ENCODE results near the gene MLYCD.
A peak's percentile ranks its signal among the peaks of the same experiment; 100 is the strongest.
"Not testable (repeated sequence)": the region's sequence is repeated elsewhere in the genome, so short reads cannot be mapped to it uniquely, and the experiment has no call there.

The MLYCD gene

DNA sequence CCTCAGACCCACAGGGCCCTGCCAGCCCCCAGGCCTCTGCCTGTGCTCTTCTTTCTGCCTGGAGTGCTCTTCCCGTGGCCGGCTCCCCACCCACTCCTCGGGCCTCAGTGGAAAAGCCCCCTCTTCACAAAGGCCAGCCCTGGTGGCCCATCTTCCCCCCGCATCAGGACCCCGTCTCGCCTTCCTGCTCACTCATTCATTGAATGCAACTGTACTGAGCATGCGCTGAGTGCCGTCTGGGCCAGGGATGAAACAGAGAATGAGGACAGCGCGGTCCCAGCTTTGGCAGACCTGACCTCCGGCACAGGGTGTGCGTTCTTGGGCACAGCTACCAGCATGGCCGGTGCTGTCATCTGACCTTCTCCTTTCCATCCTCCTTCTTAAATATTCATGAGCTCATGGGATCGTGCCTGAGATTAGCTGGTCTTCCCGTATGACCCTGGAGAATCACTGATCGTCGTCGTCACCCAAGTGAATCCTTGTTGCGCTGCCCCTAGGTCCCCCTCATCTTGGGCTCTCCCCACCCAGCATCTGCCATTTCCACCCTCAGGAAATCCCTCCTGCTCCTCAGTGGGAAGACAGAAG, 37.8 kb downstream of the MLYCD start:
- no peak for DNase-seq
- in situ Hi-C loops (cut with MboI; ENCODE audit: low pct_unique_long_range_greater_than_20kb, low sequenced_read_pairs) = no loop called here

DNA sequence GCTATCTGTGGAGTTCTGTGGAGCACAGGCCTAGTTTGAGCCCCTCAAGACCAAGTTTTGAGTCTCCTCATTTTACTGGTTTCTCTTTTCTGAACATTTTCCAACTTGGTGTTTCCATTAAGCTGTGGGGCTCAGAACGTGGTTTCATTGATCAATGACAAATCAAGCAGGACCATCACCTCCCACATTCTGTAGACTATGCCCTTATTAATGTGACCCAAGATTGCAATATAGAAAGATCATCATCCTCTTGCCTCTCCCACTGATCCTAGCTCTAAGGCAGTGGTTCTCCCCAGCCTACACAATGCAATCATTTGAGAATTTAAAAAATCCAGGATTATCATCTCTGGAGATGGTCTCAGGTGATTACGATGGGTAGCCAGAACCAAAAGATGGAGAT, 38.4 kb downstream of the MLYCD start:
- DNase-seq = no peak
- in situ Hi-C loops (cut with MboI; ENCODE audit: low pct_unique_long_range_greater_than_20kb, low sequenced_read_pairs) = no loop called here

DNA sequence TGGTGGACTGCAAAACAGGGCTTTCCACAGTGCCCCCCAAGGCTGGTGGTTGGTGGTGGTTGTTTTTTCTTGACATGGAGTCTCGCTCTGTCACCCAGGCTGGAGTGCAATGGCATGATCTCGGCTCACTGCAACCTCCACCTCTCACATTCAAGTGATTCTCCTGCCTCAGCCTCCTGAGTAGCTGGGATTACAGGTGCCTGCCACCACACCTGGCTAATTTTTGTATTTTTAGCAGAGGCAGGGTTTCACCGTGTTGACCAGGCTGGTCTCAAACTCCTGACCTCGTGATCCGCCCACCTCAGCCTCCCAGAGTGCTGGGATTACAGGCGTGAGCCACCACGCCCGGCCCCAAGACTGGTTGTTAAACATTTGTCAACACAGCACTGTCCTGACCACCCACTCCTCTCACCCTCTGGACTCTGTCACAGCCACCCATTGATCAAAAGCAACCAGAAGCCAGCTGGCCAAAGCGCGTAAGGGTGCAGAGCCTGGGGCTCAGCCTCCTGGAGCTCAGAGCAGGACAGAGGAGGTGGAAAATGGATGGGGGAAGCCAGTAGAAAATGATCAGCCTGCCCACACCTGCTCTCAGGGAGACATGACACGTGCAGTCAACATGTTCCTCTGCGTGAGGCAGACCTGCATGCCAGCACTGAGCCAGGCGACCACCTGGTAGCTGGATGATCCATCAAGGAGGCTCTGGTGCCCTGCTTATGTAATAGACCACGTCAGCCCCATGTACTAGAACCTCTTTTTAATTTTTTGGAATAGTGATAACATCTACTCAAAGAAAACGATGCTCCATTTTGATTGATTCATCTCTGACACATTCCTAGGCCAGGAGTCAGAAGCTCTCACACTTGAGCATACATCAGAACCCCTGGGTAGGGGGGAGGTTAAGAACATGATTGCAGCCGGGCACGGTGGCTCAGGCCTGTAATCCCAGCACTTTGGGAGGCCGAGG, 39.3 kb downstream of the MLYCD start:
- in situ Hi-C loops (cut with MboI; ENCODE audit: low pct_unique_long_range_greater_than_20kb, low sequenced_read_pairs) = no loop called here
- no peak for DNase-seq

DNA sequence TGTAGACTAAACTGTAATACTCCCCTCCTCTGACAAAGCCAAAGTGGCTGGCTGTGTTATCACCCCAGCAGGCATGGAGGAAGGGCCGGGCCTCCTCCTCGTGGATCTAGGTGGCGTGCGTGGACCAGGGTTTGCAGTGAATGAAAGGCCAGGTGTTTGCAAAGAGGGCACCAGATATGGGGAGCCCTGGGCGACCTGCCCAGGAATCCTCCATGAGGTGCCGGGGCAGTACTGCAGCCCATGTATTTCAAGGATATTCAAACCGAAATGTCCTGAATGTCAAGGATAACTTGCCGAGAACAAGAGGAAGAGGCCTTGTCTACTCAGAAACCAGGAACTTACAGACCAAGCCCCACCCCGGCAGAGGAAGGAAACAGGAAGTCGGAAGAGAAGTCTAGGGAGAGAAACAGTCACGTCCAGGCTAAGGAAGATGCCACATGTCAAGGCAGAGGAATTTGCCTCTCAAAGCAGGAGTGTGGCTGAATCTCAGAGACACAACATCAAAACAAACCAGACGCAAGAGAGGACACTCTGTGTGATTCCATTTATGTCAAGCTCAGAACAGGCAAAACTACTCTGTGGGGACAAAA, 40.4 kb downstream of the MLYCD start:
- in situ Hi-C loops (cut with MboI; ENCODE audit: low pct_unique_long_range_greater_than_20kb, low sequenced_read_pairs) = no loop called here
- peak; percentile 43 for DNase-seq

DNA sequence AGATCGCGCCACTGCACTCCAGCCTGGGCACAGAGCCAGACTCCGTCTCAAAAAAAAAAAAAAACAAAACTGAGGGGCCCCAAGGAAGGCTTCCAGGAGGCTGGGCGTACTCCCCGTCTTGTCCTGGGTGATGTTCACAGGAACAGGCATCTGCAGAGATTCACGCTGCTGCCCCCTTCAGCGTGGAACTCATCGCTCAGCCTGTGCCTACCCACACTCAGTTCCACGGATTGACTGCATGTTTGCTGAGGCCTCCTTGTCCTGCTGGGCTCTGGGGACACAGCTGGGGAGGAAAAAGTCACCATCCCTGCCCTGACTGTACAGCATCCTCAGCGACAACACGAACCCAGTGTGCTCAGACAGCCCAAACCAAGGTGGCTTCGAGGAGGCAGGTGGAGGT, 41.2 kb downstream of the MLYCD start:
- in situ Hi-C loops (cut with MboI; ENCODE audit: low pct_unique_long_range_greater_than_20kb, low sequenced_read_pairs) = no loop called here
- no peak for DNase-seq

DNA sequence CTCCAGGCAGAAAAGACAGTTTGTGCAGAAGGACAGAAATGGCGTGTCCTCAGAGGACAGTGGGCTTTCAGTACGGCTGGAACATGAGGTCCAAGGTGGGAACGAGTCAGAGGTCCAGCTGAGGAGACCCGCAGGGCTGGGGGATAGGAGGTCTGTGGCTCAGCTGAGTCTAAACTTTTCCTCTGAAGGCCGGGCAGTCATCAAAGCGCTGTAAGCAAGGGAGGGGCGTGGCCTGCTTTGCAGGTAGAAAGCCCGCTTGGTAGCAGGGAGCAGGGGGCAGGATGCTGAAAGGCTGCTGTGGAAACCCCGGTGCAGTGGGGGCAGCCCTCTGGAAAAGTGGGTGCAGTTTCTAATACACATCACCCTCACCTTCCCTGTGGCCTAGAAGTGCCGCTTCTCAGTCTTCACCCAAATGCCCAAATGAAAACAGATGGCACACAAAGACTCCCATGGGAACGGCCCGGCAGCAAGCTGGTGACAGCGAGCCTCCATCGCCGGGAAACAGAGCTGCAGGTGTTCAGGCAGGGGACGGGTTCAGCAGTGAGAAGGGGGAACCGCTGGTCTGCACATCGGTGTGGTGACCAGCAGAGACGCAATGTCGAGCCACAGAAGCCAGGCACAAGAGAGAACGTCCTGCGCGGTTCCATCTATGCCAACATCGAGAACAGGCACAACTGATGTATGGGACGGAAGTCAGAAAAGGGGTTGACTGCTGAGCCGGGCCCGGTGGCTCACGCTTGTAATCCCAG, 41.9 kb downstream of the MLYCD start:
- in situ Hi-C loops (cut with MboI; ENCODE audit: low pct_unique_long_range_greater_than_20kb, low sequenced_read_pairs) = no loop called here
- DNase-seq = no peak

DNA sequence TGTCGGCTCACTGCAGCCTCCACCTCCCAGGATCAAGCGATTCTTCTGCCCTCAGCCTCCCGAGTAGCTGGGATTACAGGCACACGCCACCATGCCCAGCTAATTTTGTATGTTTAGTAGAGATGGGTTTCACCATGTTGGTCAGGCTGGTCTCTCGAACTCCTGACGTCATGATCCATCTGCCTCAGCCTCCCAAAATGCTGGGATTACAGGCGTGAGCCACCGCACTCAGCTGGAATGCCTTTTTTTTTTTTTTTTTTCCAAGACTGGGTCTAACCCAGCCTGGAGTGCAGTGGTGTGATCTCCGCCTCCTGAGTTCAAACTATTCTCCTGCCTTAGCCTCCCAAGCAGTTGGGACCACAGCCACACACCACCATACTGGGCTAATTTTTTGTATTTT, 42.6 kb downstream of the MLYCD start:
- in situ Hi-C loops (cut with MboI; ENCODE audit: low pct_unique_long_range_greater_than_20kb, low sequenced_read_pairs); DNase-seq: not testable (repeated sequence)

DNA sequence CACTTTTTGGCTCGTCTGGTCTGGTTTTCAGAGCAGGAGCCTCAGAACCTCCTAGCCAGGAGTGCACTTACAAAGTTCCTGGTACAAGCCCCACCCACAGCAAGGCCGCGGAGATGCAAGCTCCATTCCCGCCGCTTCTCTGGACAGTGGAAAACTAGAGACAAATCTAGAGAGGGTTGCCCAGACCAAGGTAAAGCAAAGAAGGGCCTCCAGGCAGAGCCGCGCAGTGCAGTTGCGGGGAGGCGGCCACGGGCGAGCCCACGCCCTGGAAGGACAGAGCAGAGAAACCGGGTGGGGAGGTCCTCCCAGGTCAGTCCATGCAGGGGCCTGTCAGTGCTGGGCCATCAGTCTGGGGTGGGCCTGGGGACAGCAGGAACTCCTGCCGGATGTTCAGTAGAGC, 43.2 kb downstream of the MLYCD start:
- in situ Hi-C loops (cut with MboI; ENCODE audit: low pct_unique_long_range_greater_than_20kb, low sequenced_read_pairs) = no loop called here
- no peak for DNase-seq

DNA sequence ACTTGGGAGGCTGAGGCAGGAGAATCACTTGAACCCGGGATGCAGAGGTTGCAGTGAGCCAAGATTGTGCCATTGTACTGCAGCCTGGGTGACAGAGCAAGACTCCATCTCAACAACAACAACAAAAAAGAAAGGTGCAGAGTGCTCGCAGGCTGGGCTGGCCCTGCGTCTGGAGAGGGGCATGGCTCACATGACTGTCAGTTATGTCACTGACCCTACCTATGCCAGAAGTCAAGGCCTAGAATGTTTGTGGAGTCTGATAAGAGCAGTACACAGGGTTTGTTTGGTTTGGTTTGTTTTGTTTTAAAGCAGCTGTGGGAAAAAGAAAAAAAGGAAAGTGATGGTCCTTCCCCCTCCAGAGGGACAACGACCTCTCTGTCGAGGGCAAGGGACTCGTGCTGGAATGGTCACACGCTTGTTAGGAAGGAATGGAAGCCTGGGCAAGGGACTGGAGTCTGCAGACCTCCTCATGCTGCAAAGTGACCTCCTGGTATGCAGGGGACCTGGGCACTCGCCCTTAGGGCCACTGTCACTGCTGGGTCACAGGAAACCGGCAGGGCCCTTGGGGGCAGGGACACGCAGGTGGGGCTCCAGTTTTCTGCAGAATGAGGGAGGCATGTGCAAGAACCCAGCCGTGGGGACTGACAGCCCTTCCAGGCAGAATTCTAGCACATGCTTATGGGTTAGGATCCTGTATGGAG, 44.0 kb downstream of the MLYCD start:
- in situ Hi-C loops (cut with MboI; ENCODE audit: low pct_unique_long_range_greater_than_20kb, low sequenced_read_pairs) = no loop called here

DNA sequence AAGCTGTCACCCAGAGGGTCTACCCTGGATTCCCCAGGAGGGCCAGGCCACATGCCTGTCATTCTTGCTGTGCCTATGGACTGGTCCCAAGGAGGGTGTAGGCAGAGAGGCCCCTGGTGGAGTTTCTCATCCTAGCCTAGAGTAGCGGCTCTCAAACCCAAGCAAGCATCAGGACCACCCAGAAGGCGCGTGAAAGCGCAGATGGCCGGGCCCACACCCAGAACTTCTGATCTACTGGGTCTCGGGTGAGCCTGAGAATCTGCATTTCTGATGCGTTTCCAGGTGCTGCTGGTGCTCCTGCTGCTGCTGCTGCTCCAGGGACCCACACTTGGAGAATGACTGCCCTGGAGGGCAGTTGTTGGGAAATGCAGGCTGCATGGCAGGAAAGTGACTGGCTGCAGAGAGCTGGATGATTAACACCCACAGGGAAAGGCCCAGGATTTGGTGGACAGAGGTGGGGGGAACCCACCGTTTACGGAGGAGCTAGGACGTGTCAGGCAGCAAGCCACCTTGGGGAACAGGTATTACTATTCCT, 44.7 kb downstream of the MLYCD start:
- in situ Hi-C loops (cut with MboI; ENCODE audit: low pct_unique_long_range_greater_than_20kb, low sequenced_read_pairs) = no loop called here

More for the DNA sequence above, 44.0 kb downstream of the MLYCD start:
- DNase-seq = no peak

DNA sequence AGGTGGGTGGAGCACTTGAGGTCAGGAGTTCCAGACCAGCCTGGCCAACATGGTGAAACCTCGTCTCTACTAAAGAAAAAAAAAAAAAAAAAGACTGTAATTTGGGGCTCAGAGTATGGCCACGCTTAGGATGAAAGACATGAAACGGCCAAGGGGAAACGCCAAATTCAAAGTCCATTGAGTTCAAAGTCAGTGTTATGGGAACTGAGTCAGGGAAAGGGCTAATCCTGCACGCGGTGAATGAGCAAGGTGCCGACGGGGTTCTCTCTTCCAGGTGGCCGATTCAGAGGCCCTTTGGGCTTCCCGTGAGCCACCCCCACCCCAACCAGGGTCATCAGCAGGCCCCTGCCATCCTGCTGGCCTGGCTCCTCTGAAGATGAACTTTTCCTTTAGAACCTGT, 46.7 kb downstream of the MLYCD start:
- in situ Hi-C loops (cut with MboI; ENCODE audit: low pct_unique_long_range_greater_than_20kb, low sequenced_read_pairs) = no loop called here
- no peak for DNase-seq

More for the DNA sequence above, 44.7 kb downstream of the MLYCD start:
- DNase-seq = no peak

DNA sequence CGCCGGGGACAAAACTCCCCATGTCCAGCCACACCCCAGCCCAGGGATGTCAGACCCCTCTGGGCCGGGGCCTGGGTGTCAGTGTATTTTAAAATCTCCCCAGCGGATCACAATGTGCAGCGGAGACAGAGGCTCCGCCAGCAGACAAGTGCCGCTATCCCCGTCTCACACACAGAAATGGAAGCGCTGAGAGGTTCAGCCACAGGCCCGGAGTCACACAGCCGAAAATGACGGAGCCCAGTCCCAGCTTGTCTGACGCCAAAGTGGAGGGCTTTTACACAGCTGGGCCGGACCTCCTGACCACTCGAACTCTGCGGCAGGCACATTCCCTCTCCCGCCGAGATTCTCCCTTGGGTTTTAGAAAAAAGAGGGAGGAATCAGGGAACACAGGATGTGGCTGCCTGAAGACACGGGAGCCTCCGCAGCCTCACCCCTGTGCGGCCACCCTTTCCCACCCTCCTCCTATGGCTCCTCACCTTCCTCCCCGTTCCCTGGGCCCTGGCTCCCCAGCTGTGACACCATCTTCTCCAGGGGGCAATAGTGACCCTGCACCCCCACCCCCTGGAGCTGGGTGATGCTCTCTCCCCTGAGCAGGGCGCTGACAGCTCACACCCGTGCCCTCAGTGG, 47.4 kb downstream of the MLYCD start:
- in situ Hi-C loops (cut with MboI; ENCODE audit: low pct_unique_long_range_greater_than_20kb, low sequenced_read_pairs) = no loop called here
- DNase-seq = no peak

DNA sequence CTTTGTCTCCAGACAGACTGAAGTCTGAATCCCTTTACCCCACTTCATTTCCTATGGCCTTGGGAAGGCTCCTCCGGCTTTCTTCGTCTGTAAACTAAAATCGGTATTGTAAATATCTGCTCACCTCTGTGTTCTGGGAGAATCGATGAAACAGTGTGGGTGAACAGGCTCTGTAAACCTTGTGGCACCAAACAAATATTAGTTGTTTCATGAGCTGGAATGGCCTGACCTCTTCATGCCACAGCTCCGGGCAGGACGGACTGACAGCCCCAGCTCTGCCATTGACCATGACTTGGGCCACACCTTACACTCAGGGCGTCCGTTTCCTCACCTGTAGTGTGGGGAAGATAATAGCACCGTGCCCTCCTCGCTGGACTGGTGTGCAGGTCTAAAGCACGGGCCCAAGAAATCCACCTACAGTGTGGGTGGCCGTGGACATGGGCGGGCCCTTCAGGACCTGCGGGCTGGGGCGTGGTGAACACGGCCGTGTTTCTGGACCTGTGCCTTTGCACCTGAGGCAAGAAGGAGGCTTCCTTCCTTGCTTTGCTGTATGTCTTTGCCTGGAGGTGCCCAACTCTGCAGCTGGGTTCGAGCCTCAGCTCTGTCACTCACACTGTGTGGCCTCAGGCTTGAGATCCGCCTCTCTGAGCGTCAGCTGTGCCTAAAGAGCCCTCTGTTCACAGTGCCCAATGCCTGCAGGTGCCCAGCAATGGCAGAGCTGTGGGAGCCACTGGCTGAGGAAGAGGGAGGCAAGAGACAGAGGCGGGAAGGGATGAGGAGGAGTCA, 48.1 kb downstream of the MLYCD start:
- in situ Hi-C loops (cut with MboI; ENCODE audit: low pct_unique_long_range_greater_than_20kb, low sequenced_read_pairs) = no loop called here
- no peak for DNase-seq

DNA sequence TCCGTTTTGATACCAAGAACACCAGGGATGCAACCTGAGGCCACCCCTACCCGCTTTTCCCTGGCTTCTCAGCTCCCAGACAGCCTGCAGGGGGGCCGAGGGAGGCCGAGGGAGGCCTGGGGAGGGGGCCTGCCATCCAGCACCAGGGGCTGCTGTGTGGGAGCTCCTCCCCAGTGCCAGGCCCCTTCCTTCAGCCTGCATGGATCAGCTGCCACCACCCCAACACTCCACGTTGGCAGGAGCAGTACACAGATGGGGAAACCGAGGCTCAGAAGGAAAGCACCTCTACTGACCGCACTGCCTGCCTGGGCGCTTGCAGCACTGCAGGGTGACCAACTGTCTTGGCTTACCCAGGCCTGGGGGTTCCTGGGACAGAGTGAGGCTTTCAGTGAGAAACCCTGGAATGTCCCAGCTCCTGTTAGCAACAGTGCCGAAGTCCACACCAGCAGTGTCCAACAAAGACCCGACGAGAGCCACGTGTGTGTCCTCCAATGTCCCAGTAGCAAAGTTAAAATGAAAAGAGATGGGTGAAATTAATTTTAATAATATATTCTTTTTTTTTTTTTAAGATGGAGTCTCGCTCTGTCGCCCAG, 48.8 kb downstream of the MLYCD start:
- in situ Hi-C loops (cut with MboI; ENCODE audit: low pct_unique_long_range_greater_than_20kb, low sequenced_read_pairs) = no loop called here
- no peak for DNase-seq

DNA sequence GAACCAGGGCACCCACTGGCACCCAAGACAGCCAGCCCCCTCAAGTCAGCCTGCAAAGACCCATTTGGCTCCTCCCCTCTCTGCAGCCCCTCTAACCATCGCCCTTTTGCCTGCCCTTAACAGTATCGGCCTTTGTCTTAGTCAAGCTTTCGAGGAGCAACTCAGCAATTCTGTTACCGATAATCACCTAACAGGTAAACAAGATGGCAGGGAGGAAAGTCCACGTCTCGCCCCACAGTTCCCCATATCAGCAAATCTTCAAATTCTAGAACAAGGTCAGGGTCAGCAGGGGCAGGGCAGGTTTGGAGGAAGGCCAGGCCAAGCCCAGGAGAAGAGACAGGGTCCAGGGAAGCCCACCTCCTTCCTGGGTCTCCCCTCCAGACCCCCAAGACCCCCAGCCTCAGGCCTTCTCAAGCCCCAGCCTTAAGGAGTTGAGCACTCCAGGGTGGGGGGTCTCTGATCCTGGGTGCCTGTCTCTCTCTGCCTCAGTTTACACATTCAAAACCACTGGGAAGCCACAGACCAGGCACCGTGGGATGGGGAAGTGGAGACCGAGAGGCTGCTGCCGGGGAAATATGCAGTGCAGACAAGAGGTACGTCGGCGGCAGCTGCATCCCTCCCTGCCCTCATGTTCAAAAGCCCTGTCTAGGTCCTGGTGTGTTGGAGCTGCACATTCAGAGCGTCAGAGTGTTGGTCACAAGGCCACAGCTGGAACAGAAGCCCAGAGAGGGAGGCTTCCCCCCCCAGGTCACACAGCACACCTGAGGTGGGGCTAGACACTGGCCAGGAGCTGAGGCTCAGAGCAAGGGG, 50.2 kb downstream of the MLYCD start:
- DNase-seq = no peak
- in situ Hi-C loops (cut with MboI; ENCODE audit: low pct_unique_long_range_greater_than_20kb, low sequenced_read_pairs) = no loop called here

DNA sequence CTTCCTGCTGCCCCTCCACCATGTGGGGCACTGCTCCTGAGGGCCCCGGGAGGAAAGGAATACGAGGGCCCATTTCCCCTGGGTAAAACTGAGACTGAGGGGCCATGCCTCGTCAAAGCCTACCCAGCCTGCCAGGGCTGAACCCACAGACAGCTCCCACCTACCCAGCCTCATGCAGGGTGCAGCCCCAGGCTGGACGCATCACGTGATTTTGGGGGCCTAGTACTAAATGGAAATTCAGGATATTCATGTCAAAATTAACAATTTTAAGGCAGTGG, 50.7 kb downstream of the MLYCD start:
- no peak for DNase-seq
- in situ Hi-C loops (cut with MboI; ENCODE audit: low pct_unique_long_range_greater_than_20kb, low sequenced_read_pairs) = loop anchor here (25.0 kb wide), 1 partner anchor 538 kb away; no protein-coding TSS in a partner anchor

Data from KBM-7 (cell line).